Tibial artery (tissue), 4 donors: ENCODE measurements around the gene SGMS2.

ENCODE experiments used
- DNase-seq, 2 donors: peaks; one replicate each; pipeline ENCODE4 v3.0.0-alpha.2; 2019
- H3K27ac ChIP-seq, 2 donors: fragments of 200-600 bp; sonication (generic) in 1 of 2; 1 replicate in 1 of 2; 2 replicates in 1 of 2; pipeline ENCODE4 v1.5.1; 2018 to 2019; ENCODE audit warnings: mild to moderate bottlenecking in 1 of 2
- H3K27me3 ChIP-seq, 2 donors: fragments of 200-600 bp; sonication (generic) in 1 of 2; one replicate each; pipeline versions ENCODE4 v1.5.1 to v1.6.0; 2016 to 2019
- H3K36me3 ChIP-seq, 3 donors: fragments of 200-600 bp; sonication (generic) in 2 of 3; one replicate each; pipeline ENCODE4 v1.5.1; 2016 to 2019; ENCODE audit warnings: mild to moderate bottlenecking in 2 of 3
- H3K4me1 ChIP-seq, 4 donors: fragments of 200-600 bp; sonication (generic) in 2 of 4; 1 replicate in 3 of 4; 2 replicates in 1 of 4; pipeline ENCODE4 v1.5.1; 2016 to 2019
- H3K4me3 ChIP-seq, 2 donors: fragments of 200-600 bp; sonication (generic) in 1 of 2; 1 replicate in 1 of 2; 2 replicates in 1 of 2; pipeline ENCODE4 v1.5.1; 2018 to 2019; ENCODE audit warnings: mild to moderate bottlenecking in 2 of 2
- H3K9me3 ChIP-seq, 3 donors: fragments of 200-600 bp; sonication (generic) in 1 of 3; one replicate each; pipeline ENCODE4 v1.5.1; 2016 to 2019
- CTCF ChIP-seq, 2 experiments: fragments of 200-600 bp in 1 of 2; fragments of 450-650 bp in 1 of 2; IDR thresholded peaks; one replicate each; pipeline ENCODE4 v1.5.1; 2017 to 2019; ENCODE audit warnings: antibody characterized with exemption in 2 of 2, mild to moderate bottlenecking in 1 of 2, moderate library complexity in 1 of 2
- intact Hi-C: fragments of 100-400 bp; cut with DNase I; formaldehyde crosslinking; loops from one replicate; pipeline ENCODE4 v1.15.0; 2023; ENCODE audit warnings: low total_unique reads

The SGMS2 gene

GRCh38 chr4:107792711-107793110 is 32.0 kb upstream of the SGMS2 start:
- intact Hi-C loops, result no loop called here
- Histone ChIP-seq H3K27me3 (peaks cover 0 to 5% of the 10 kb centered on the region in 2 donors), H3K4me3 (no peak overlapping the region), H3K27ac (no peak overlapping the region), H3K9me3 (peaks cover 0 to 8% (median 4%) of the 10 kb centered on the region in 3 donors), H3K36me3 (no peaks in the 10 kb centered on the region), H3K4me1 (no peaks in the 10 kb centered on the region)
- DNase-seq, result no peak
- no peak for TF ChIP-seq CTCF (IDR thresholded peaks at IDR 0.05)

DNA sequence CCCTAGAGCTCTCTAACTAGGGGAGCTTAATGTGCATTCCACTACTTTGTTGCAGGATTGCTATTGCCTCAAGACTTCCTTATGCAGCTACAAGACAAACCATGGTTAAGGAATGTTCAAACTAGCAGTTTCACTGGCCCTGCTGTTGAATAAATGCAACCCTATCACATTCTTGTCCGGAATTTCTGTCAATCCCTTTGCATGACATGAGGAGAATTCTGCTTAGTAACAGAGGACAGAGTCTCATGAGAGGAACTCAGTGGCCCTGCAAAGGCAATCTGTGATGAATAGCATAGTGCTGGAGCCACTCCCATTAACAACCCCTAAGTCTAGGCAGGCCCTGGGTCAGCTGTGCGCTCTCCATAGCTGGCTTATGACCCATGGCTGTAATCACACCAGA is 30.7 kb upstream of the SGMS2 start:
- Histone ChIP-seq H3K27me3 (peaks cover 0 to 9% of the 10 kb centered on the region in 2 donors), H3K4me3 (no peak overlapping the region), H3K27ac (no peak overlapping the region), H3K9me3 (no peaks in the 10 kb centered on the region), H3K4me1 (no peaks in the 10 kb centered on the region), H3K36me3 (no peaks in the 10 kb centered on the region)
- DNase-seq, result no peak
- TF ChIP-seq CTCF (IDR thresholded peaks at IDR 0.05), result no peak
- intact Hi-C loops, result no loop called here

GRCh38 chr4:107799669-107800450 is 24.9 kb upstream of the SGMS2 start:
- Histone ChIP-seq H3K4me1 (no peaks in the 10 kb centered on the region), H3K27me3 (peaks cover 0 to 9% of the 10 kb centered on the region in 2 donors), H3K27ac (no peak overlapping the region), H3K4me3 (peak overlapping the region in 1 of 2 donors; percentile 14), H3K36me3 (no peaks in the 10 kb centered on the region), H3K9me3 (no peaks in the 10 kb centered on the region)
- intact Hi-C loops, result no loop called here
- peak in 1 of 2 donors; percentile 33 for DNase-seq
- no peak for TF ChIP-seq CTCF (IDR thresholded peaks at IDR 0.05)

DNA sequence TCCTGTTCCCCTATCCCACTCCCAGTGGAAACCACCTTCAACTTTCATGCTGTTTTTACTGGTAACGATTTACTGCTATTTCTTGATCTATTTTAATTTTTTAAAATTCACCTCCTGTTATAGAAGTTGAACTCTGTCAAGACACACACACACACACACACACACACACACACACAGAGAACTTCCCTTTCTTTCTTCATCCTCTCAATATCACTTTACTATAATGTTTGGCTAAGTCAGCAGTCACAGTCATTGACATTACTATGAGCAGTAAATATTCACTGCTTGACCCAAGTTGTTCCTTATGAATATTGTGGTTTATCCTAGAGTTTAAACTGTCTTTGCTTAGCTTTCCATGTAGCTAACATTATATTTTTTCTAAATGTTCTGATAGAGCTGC is 24.0 kb upstream of the SGMS2 start:
- Histone ChIP-seq H3K9me3 (no peaks in the 10 kb centered on the region), H3K27ac (no peak overlapping the region), H3K36me3 (no peaks in the 10 kb centered on the region), H3K4me3 (no peak overlapping the region), H3K4me1 (no peaks in the 10 kb centered on the region), H3K27me3 (peaks cover 0 to 9% of the 10 kb centered on the region in 2 donors)
- no peak for TF ChIP-seq CTCF (IDR thresholded peaks at IDR 0.05)
- intact Hi-C loops, result no loop called here
- peak in 1 of 2 donors; percentile 24 for DNase-seq

DNA sequence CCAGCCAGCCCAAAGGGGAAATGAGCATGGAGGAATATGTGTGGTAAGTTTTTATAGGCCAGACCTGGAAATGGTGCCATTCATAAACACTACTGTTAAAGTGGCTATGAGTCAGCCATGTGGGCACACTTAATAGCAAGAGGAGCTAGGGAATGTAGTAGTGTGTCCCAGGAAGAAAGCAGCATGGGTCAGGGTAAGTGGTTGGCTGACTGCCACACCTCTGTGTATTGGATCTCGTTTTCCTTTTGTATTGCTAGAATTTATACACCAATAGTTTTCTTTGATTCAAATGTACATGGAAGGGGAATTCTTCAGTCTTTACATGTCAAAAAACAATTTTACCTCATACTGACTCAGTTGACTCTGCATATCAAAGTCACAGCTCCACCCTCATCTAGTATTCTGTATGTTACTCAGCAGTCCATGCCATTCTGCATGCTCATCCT is 22.9 kb upstream of the SGMS2 start:
- H3K4me3 ChIP-seq, result no peak overlapping the region
- no peaks in the 10 kb centered on the region for H3K36me3 ChIP-seq
- DNase-seq, result no peak
- H3K4me1 ChIP-seq, result peaks cover 0 to 11% (median 0%) of the 10 kb centered on the region in 4 donors
- no peak for TF ChIP-seq CTCF (IDR thresholded peaks at IDR 0.05)
- intact Hi-C loops, result no loop called here
- H3K27ac ChIP-seq, result no peak overlapping the region
- no peaks in the 10 kb centered on the region for H3K9me3 ChIP-seq
- peaks cover 0 to 6% of the 10 kb centered on the region in 2 donors for H3K27me3 ChIP-seq
